HepG2 (cell line): ENCODE measurements around the gene ZFPL1. TPM values are rescaled to one million over a fixed set of nuclear protein-coding genes. Genes with fewer than 3 reads are reported as not detected.

Source experiments
- ATAC-seq: fragments of 200-7000 bp; cut with Tn5 transposase; 3 replicates; pipeline ENCODE4 v1.9.1; 2020; ENCODE audit warnings: mild to moderate bottlenecking, moderate library complexity
- BruUV-seq: library from RNA; stranded (reverse); fragments of 400-500 nt; replicated peaks from 2 replicates; lab custom pipeline; 2021; lab: Mats Ljungman, UMichigan
- CTCF ChIA-PET: fragments of 300-600 bp; formaldehyde crosslinking; extraction: SDS; loops from one replicate; lab custom pipeline; 2021; ENCODE audit warnings: low total read pairs, inconsistent platforms, low intra/inter-chr PET ratio; lab: Yijun Ruan, JAX
- POLR2A ChIA-PET: fragments of 350-600 bp; sonication (Branson Sonifier 250); formaldehyde crosslinking; loops from one replicate; lab custom pipeline; 2020; ENCODE audit warnings: antibody characterized with exemption, inconsistent platforms; lab: Yijun Ruan, JAX
- DNase-seq: peaks from one replicate; pipeline ENCODE4 v3.0.0-alpha.2; 2015; ENCODE audit warnings: low spot score
- FAIRE-seq: peaks from 3 replicates; lab custom pipeline; 2011; peaks lifted over from hg19 to GRCh38; lab: Jason Lieb, UNC
- H2AFZ ChIP-seq: one replicate; pipeline ENCODE4 v1.6.1; 2011; ENCODE audit warnings: low read length, inconsistent platforms
- H3K27ac ChIP-seq: fragments of 300-600 bp; 3 replicates; pipeline ENCODE4 v1.8.0; 2011; ENCODE audit warnings: mixed run types, mild to moderate bottlenecking, mixed read lengths, low read length, inconsistent platforms; ENCODE audit not compliant: insufficient read depth; ENCODE audit errors: extremely low read length
- H3K27me3 ChIP-seq, 2 experiments: fragments of 200-600 bp in 1 of 2; 2 replicates in 1 of 2; 3 replicates in 1 of 2; pipeline versions ENCODE4 v1.6.0 to v1.8.0; 2011; ENCODE audit warnings: low read length in 2 of 2, mild to moderate bottlenecking in 2 of 2, moderate library complexity in 2 of 2, inconsistent platforms in 1 of 2; ENCODE audit not compliant: insufficient read depth in 2 of 2, control insufficient read depth in 1 of 2
- H3K36me3 ChIP-seq, 2 experiments: fragments of 200-600 bp in 1 of 2; replicated peaks in 1 of 2; 2 replicates in 1 of 2; 3 replicates in 1 of 2; pipeline versions ENCODE4 v1.5.1 to v1.8.0; 2011; ENCODE audit warnings: low read length in 2 of 2, inconsistent platforms in 1 of 2; ENCODE audit not compliant: insufficient read depth in 2 of 2, control insufficient read depth in 1 of 2
- H3K4me1 ChIP-seq: 2 replicates; pipeline ENCODE4 v1.5.1; 2012; ENCODE audit warnings: low read length, inconsistent platforms; ENCODE audit not compliant: insufficient read depth
- H3K4me2 ChIP-seq: 2 replicates; pipeline ENCODE4 v1.6.0; 2011; ENCODE audit warnings: low read depth, low read length, inconsistent platforms
- H3K4me3 ChIP-seq, 3 experiments: fragments of 200-600 bp in 1 of 3; sonication (generic), shearing (Covaris generic) in 1 of 3; replicated peaks in 1 of 3; 2 replicates each; pipeline ENCODE4 v1.5.1; 2011 to 2016; ENCODE audit warnings: low read length in 3 of 3, inconsistent platforms in 2 of 3, low read depth in 2 of 3, mild to moderate bottlenecking in 2 of 3, control low read depth in 1 of 3, mixed read lengths in 1 of 3; ENCODE audit not compliant: insufficient read depth in 1 of 3
- H3K79me2 ChIP-seq: one replicate; pipeline ENCODE4 v1.6.1; 2011; ENCODE audit warnings: low read length, inconsistent platforms; ENCODE audit not compliant: insufficient read depth
- H3K9ac ChIP-seq: 2 replicates; pipeline ENCODE4 v1.6.0; 2011; ENCODE audit warnings: mild to moderate bottlenecking, low read depth, low read length, inconsistent platforms; ENCODE audit not compliant: insufficient read depth
- H3K9me3 ChIP-seq: 2 replicates; pipeline ENCODE4 v1.5.1; 2012; ENCODE audit warnings: mild to moderate bottlenecking, low read length
- H4K20me1 ChIP-seq: 2 replicates; pipeline ENCODE4 v1.6.0; 2011; ENCODE audit warnings: inconsistent platforms, mild to moderate bottlenecking, low read length, moderate library complexity; ENCODE audit not compliant: insufficient read depth
- ARID2 ChIP-seq: sonication (generic); formaldehyde crosslinking; IDR thresholded peaks from 2 replicates; pipeline ENCODE4 v1.8.1; 2022; ENCODE audit warnings: mild to moderate bottlenecking, missing genetic modification reagents, borderline replicate concordance
- BRD4 ChIP-seq: sonication (generic); formaldehyde crosslinking; IDR thresholded peaks from 2 replicates; pipeline ENCODE4 v1.4.0; 2020; ENCODE audit warnings: missing genetic modification reagents
- HNRNPK ChIP-seq: fragments of 200-400 bp; formaldehyde crosslinking; IDR thresholded peaks from 2 replicates; pipeline ENCODE4 v1.6.1; 2018; ENCODE audit warnings: low read length, low read depth, moderate library complexity, mild to moderate bottlenecking; ENCODE audit not compliant: poor library complexity, severe bottlenecking
- MXD4 ChIP-seq: IDR thresholded peaks from 2 replicates; pipeline ENCODE4 v1.6.1; 2016; ENCODE audit warnings: mild to moderate bottlenecking, missing biosample characterization, missing genetic modification reagents
- NBN ChIP-seq: fragments of 450-650 bp; conservative IDR thresholded peaks from 2 replicates; pipeline ENCODE4 v1.6.1; 2017
- SMAD1 ChIP-seq: sonication (generic); formaldehyde crosslinking; IDR thresholded peaks from 2 replicates; pipeline ENCODE4 v1.4.0; 2020; ENCODE audit warnings: missing genetic modification reagents, low read depth, mild to moderate bottlenecking, borderline replicate concordance
- SMC3 ChIP-seq: IDR thresholded peaks from 2 replicates; pipeline ENCODE4 v1.6.1; 2011; ENCODE audit warnings: low read length, improper control_type of control experiment
- SNAI1 ChIP-seq: sonication (generic); formaldehyde crosslinking; IDR thresholded peaks from 2 replicates; pipeline ENCODE4 v1.5.0; 2020; ENCODE audit warnings: mild to moderate bottlenecking, missing genetic modification reagents, borderline replicate concordance
- ZNF556 ChIP-seq: sonication (generic); formaldehyde crosslinking; IDR thresholded peaks from 2 replicates; pipeline ENCODE4 v1.4.0; 2020; ENCODE audit warnings: mild to moderate bottlenecking, missing genetic modification reagents, borderline replicate concordance
- WGBS: methylation state at CpG from one replicate; pipeline ENCODE4 v1.1.6; 2017; ENCODE audit warnings: low lambda C conversion rate; 5-methylcytosine and 5-hydroxymethylcytosine counted together
- in situ Hi-C: cut with HindIII; loops from 2 replicates; pipeline ENCODE4 v1.10.0; 2017; ENCODE audit warnings: low pct_unique_long_range_greater_than_20kb; ENCODE audit not compliant: extremely low pct_ligation_motif_present
- intact Hi-C: fragments of 100-400 bp; cut with micrococcal nuclease; formaldehyde crosslinking; loops from one replicate; pipeline ENCODE4 v1.10.0; 2022; ENCODE audit not compliant: unreplicated experiment
- polyA plus RNA-seq, 8 experiments: library from polyadenylated mRNA; depleted of rRNA in 3 of 8; stranded (reverse) in 7 of 8; unstranded in 1 of 8; fragments of >200 nt; fragmentation: Illumina TruSeq in 4 of 8; extraction: Trizol in 4 of 8; gene quantifications; 2 replicates each; pipeline versions ENCODE4 v1.2.1 to v1.2.3, GENCODE V29; 2011 to 2016; ENCODE audit warnings: low read depth in 4 of 8, missing spikeins in 1 of 8, mixed read lengths in 1 of 8; ENCODE audit not compliant: insufficient read depth in 1 of 8
- total RNA-seq, 5 experiments: library from RNA; depleted of rRNA; stranded (reverse); fragments of >200 nt; fragmentation: Illumina TruSeq; extraction: Trizol; gene quantifications; 2 replicates each; pipeline ENCODE4 v1.2.3, GENCODE V29; 2016; ENCODE audit warnings: low read depth in 1 of 5
- TF ChIP-seq, protein P1 (sequence below): sonication (generic); formaldehyde crosslinking; IDR thresholded peaks from 2 replicates; pipeline ENCODE4 v1.4.0; 2020; ENCODE audit warnings: mild to moderate bottlenecking, missing genetic modification reagents
- TF ChIP-seq, protein P2 (sequence below): sonication (generic); formaldehyde crosslinking; IDR thresholded peaks from 2 replicates; pipeline ENCODE4 v1.8.0; 2022; ENCODE audit warnings: mild to moderate bottlenecking, missing genetic modification reagents, borderline replicate concordance

ZFPL1 gene
- total and polyA plus RNA-seq, 2 of the 13 experiments (the other 11 are each of a cell fraction or from before 2014, with no cell fraction given): 32.2 to 56.0 TPM

DNA sequence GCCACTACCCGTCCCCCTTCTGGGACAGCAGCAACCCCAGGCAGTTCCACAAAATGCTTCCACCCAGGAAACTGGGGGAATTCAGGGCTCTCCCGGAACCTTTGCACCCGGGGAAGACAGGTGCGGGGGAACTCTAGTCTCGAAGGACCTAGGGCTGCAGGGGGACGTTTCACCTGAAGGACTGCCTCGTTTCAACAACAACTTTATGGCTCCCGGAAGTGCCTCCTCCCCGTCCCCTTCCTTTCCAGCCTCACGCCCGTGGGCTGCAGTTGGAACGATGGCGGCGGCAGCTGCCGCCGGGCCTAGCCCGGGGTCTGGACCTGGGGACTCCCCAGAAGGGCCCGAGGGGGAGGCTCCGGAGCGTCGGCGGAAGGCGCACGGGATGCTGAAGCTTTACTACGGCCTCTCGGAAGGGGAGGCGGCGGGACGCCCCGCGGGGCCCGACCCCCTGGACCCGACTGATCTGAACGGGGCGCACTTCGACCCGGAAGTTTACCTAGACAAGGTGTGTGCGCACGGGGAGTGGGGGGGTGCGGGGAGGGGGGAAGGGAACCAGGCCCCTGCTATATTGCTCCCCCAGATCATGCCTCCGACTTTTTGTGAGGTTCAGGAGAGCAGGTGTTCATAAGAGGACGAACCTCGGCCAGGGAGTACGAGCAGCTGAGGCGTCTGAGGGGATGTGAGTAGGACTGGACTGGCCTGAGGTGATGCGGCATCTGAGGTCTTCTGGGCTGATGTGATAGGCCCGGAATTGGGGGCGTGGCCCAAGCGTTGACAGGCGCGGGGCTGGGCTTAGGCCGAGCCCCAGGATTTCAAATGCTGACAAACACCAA, 12.2 kb downstream of the ZFPL1 start, which contains the start of gene VPS51:
TSS of gene VPS51 (plus strand) at position 241 of the 833 bp plus-strand sequence. CDS start at position 278, 37 bp downstream.
- TSS peak; percentile 92 for BruUV-seq
- peak; percentile 87 for DNase-seq
- peak; percentile 98 for ATAC-seq
- FAIRE-seq: peak; percentile 55
- Histone ChIP-seq H3K4me2 (peak within 1 kb of the TSS; percentile 98), H3K4me1 (peaks cover 50% of the 10 kb centered on the region), H4K20me1 (no peaks in the 10 kb centered on the region), H3K4me3 (peak within 1 kb of the TSS; percentile 78 to 85 (median 83)), H3K27ac (peak within 1 kb of the TSS; percentile 93), H3K36me3 (peaks cover 0 to 4% of the 10 kb centered on the region in 2 experiments; a peak in 1 of 5 replicates), H3K9me3 (no peaks in the 10 kb centered on the region), H2AFZ (no peak within 1 kb of the TSS), H3K27me3 (no peaks in the 10 kb centered on the region; a peak in 1 of 5 replicates), H3K9ac (peak within 1 kb of the TSS; percentile 83), H3K79me2 (peaks cover 5% of the 10 kb centered on the region)
- intact Hi-C loops: loop anchor here (2.0 kb wide), 1 partner anchor 15 kb away; the partner anchor contains the start of gene TM7SF2
- ChIA-PET CTCF (no interaction called here), POLR2A (interaction anchor here (0.6 to 8.1 kb wide), 25 partner anchors 16 to 380 kb away, joined by 3 to 86 read pairs (median 4); partner anchors contain the start of genes ARL2, BATF2, CAPN1 and FAU)
- in situ Hi-C loops: no loop called here
- 3% methylated on average over 7 of the region's 52 CpGs for WGBS
- TF ChIP-seq NBN (no peak), HNRNPK (no peak), ARID2 (CRISPR knock-in tag) (no peak), ZNF556 (CRISPR knock-in tag) (peak; percentile 86; the same call in 1 of the 2 replicates), BRD4 (CRISPR knock-in tag) (peak; percentile 67; the same call in 1 of the 2 replicates), SNAI1 (CRISPR knock-in tag) (peak; percentile 75; the same call in 1 of the 2 replicates), SMC3 (no peak), SMAD1 (CRISPR knock-in tag) (no peak), MXD4 (CRISPR knock-in tag) (no peak)
- TF ChIP-seq, protein P1, sequence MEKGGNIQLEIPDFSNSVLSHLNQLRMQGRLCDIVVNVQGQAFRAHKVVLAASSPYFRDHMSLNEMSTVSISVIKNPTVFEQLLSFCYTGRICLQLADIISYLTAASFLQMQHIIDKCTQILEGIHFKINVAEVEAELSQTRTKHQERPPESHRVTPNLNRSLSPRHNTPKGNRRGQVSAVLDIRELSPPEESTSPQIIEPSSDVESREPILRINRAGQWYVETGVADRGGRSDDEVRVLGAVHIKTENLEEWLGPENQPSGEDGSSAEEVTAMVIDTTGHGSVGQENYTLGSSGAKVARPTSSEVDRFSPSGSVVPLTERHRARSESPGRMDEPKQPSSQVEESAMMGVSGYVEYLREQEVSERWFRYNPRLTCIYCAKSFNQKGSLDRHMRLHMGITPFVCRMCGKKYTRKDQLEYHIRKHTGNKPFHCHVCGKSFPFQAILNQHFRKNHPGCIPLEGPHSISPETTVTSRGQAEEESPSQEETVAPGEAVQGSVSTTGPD (CRISPR knock-in tag): peak; percentile 20; the same call in 1 of the 2 replicates
- TF ChIP-seq, protein P2, sequence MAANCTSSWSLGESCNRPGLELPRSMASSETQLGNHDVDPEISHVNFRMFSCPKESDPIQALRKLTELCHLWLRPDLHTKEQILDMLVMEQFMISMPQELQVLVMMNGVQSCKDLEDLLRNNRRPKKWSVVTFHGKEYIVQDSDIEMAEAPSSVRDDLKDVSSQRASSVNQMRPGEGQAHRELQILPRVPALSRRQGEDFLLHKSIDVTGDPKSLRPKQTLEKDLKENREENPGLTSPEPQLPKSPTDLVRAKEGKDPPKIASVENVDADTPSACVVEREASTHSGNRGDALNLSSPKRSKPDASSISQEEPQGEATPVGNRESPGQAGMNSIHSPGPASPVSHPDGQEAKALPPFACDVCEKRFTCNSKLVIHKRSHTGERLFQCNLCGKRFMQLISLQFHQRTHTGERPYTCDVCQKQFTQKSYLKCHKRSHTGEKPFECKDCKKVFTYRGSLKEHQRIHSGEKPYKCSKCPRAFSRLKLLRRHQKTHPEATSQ (CRISPR knock-in tag): peak; percentile 64; the same call in 1 of the 2 replicates
